Hypothalamus (tissue), 51 donors: Measurements from ENCODE around the gene SLC39A9.

ENCODE experiments used
- DNase-seq, 51 donors: peaks; one replicate each; lab custom pipeline; 2025; lab: John Stamatoyannopoulos, UW

SLC39A9 gene, protein sequence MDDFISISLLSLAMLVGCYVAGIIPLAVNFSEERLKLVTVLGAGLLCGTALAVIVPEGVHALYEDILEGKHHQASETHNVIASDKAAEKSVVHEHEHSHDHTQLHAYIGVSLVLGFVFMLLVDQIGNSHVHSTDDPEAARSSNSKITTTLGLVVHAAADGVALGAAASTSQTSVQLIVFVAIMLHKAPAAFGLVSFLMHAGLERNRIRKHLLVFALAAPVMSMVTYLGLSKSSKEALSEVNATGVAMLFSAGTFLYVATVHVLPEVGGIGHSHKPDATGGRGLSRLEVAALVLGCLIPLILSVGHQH

DNA sequence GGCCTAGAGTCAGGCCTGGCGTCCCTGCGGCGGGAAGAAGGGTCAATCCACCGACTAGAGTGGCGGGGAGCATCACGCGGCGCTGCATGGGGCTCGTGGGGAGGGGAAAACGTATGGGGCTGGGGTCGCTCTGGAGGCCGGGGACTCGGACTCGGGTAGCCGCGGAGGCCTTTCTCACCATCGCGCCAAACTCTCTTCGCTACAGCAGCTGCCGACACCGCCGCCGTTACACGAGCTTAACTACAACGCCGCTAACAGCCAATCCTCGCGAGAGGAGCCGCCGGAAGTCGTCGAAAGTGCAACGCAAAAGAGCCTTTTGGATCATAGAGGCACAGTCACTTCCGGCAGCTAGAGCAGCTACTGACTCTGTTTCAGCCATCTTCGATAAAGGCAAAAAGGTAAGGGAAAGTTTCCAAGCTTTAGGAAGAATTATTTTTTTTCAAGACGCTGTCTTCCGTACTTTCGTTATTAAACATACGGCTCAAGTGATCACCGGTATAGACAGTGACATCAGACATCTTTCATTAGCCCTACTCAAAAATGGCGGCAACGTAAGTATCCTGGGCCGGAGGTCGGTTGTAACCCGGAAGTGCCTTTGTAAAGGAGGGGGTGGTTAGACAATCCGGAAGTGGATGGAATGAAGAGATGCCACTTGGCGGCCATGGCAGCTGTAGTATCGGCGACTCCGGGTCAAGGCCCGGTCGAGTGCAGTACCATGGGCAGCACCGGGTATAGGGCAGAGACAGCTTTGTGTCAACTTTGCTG lies at the start of gene SLC39A9, which contains the start of gene ERH:
Gene SLC39A9 (plus strand): TSS at position 640 of the 765 bp plus-strand sequence. CDS start 678 bp downstream, outside the sequence.
Gene ERH (minus strand): TSS at position 247 of the 765 bp plus-strand sequence. CDS start 66 bp downstream, at position 181.
- DNase-seq: peak; percentile 55 to 99 (median 90)

DNA sequence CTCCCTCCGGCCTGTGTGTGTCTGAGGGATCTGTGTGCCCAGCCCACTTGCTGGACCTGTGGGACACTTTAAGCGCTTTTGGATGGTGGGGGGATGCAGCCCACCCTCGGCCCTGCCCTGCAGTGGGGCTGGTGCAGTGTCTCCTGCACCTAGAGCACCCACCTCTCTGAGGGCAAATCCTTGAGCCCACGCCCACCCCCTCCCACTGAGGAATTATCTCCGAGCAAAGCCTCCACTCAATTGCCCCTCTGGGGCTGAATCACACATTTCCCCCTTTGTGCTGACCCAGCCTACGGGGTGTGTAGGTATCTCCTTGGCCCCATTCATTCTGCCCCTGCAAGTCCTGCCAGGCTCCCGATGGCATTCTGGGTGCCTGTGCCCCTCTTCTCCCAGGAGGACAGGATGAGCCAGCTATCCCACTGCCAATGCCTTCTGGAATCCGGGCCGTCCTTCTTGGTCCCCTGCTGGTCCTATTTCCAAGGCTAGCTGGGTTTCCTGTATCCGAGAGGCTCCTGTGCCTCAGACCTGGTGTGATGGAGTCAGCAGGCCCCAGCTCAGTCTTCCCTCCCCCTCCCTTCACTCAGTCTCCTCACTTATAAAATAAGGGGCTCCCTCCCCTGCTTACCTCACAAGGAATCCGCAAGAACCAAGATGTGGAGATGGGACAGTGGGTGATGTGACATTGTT lies 49.3 kb upstream of the SLC39A9 start:
- no peak for DNase-seq

DNA sequence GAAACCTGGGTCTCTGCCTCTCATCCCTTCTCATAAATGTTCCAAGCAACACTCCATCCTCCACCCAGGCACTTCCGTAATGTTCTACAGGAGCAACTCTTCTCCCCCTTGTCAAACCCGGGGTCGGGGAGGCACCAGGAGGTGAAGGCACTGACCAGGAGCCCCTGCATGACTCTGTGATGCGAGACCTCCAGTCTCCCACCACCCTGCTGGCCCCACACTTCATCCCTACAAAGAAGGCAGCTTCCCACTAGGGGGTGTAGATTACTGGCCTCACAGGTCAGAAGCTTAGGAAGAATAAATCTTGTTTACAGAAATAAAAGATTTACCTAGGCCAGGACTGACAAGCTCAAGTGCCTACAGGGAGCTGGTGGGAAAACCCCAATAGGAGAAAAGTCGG lies 47.6 kb upstream of the SLC39A9 start:
- no peak for DNase-seq

DNA sequence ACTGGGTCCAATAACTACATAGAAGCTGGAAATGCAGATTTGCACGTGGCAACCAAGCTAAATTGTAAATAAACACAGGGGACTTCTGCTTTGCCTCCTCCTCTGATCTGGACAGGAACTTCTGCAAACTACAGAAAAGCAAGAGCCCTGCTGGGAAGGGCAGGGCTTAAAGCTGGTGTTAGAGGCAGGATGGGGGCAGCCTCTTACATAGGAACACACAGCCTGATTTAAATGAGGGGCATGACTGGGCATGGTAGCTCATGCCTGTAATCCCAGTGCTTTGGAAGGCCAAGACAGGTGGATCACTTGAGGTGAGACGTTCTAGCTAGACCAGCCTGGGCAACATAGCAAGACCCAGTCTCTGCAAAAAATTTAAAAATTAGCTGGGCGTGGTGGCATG lies 47.1 kb upstream of the SLC39A9 start:
- no peak for DNase-seq

DNA sequence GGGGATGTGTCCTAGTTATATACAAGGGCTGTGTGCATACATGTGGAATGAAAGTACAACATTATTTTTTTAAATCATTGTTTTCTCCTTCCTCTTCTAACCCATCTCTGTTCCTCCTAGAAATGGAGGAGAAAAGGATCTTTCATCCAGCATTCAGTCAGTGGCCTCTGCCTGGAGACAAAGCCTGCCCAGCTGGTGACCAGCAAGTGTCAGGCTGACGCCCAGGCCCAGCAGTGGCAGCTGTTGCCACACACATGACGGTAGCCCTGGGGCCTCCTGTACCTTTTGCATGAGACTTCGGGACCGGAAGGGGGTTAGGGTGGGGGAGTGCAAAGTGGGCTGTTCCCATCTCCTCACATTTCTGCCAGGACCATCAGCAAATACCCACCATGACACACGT lies 46.6 kb upstream of the SLC39A9 start:
- DNase-seq: peak in 1 of 51 donors; percentile 7

DNA sequence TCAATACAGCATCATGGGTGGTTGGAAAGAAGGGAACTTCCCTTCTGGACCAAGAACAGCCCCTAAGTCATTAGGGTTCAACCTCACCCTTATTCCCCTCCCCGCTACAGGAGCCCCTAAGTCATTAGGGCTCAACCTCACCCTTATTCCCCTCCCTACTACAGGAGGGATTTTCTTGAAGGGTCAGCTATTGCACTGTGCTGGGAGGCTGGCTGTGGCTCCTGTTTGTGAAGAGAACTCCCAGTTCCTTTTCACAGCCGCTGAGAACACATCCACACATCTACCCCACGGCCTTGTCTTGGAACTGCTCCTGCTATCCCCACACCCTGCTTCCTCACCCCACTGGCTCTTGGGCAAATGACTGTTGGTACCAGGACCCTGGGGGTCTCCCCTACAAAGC lies 45.3 kb upstream of the SLC39A9 start:
- DNase-seq: no peak

DNA sequence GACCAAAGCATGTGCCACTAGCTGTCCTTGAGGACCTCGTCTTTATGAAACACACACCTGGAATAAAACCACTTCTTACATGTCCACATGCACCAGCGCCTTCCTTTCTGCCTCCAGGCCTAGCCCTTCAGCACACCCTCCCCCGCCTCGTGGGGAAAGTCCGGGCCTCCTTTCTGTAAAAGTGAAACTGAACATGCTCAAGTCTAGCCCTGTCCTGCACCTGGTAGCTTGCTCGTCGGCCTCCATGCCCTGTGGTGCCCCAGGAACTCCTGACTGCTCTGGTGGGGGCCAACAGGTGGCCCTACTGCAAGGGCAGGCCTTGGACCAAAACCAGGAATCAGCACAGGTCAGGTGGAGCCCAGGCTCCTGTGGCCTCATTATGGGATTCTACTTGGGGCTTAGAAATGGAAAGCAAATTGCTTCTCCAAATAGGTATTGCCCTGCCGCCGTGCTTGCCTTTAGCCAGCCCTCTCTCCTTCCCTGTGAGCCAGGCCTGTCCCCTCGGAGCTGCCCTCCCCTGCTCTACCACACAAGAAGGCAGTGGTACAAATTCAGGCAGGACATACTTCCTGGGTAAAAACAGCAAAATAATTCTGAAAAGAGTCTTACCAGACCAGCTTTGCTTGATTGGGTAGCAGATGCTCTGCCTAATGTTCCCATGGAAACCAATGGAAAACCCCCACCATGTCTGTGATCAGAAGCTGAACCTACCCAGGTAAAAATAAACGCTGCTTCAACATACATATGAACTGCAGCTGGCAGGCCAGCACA lies 43.9 kb upstream of the SLC39A9 start:
- DNase-seq: peak in 2 of 51 donors; percentile 7 to 26

DNA sequence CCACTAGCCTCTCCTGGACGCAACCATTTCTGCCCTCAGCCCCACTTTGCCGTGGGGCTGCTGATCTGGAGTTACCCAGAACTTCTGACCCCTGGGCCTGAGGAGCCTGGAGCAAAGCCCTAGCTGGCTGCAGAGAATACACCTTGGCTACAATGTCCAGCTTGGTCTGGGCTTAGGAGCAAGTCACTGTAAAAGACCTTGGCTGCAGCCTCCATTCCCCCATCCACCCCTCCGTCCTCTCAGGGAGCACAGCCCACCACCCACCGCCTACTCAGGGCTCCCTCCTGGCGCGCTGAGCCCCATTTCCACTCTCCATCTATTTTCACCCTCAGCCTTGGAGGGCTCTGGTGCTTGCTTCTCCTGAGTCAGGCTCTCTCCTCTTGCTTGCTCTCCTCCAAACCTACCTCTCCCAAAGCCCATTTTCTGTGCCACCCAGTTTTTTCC lies 43.3 kb upstream of the SLC39A9 start:
- DNase-seq: no peak

DNA sequence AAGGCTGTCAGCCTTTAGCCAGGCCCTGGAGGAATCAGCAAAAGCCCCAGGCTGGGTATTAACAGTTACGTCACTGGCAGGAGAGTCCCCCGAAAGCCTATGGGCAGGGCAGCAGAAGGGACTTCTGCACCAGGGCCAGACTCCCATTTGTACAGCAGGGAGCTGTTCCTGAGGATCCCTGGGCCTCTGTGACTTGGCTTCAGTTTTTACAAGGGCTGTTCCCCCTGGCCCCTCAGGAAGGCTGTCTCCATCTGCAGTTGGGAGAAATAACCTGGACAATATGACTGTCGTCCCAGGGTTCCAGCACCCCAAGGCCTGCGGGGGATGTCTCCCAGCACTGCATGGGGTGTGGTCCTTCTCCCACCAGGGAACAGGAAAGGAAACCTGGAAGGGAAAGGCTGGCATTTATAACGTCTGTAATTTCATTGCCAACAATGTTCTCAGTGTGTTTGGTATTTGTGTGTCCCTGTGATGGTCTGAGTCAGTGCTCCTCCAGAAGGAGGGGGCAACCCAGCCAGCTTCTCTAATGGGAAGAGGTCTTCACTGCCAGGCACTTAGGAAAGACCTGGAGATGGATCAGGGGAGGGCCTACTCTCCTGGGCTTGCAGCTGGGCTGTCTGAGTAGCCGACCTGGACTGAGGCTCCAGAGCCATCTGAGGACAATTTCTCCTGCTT lies 42.7 kb upstream of the SLC39A9 start:
- DNase-seq: peak in 4 of 51 donors; percentile 23 to 44 (median 33)

DNA sequence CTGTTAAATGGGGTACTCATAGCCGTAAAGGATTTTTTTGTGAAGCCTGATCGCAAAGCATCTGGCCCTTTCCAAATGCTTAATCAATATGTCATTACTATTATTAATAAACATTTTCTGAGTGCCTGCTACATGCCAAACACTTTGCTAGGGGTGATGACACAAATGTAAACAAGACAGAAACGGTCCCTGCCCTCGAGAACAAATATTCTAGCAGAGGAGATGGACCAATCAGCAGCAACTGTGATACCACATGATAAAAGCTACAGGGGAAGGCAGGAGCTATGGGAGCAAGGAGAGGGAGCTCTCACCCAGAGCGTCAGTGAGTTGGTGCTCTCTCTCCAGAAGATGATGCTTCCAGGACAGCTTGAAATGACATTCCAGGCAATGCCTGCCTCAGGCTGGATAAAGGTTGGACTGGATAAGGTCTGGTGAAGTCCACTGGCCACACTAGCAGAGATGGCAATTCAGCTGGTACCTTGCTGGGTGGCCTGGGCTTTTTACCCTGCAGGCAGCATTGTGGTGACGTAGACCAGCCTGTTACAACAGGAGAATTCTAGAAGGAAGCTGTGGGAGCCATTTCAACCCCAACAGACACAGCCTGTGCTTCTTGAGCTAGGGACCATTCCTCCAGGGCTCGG lies 41.5 kb upstream of the SLC39A9 start:
- DNase-seq: no peak

DNA sequence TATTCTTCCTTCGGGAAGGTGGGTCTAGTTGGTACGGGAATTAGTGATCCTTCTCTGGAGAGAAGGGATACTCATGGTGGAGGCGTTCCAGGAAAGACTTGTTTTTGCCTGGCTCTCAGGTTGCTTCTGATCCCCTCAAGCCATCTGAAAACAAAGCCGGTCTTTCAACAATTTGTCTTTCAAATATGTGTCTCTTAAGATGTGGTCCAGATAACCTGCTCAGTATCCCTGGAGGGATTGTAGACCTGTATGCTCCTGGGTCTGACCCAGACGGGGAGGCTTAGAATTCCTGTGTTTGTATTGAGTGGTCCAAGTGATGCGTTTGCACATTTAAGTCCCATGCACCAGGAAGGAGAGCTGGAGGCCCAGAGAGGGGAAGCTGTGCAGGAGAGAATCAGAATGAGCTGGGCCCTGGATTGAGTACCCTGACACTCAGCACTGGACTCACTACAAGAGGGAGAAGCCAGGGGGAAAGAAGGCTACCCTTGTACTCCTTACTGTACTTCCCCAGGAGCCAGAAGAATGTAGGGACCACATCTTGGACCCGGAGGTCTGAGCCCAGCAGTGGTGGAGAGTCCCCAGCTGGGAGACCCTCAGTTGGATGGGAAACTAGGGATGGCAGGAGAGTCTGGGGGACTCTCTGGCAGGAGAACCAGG lies 40.8 kb upstream of the SLC39A9 start:
- no peak for DNase-seq

DNA sequence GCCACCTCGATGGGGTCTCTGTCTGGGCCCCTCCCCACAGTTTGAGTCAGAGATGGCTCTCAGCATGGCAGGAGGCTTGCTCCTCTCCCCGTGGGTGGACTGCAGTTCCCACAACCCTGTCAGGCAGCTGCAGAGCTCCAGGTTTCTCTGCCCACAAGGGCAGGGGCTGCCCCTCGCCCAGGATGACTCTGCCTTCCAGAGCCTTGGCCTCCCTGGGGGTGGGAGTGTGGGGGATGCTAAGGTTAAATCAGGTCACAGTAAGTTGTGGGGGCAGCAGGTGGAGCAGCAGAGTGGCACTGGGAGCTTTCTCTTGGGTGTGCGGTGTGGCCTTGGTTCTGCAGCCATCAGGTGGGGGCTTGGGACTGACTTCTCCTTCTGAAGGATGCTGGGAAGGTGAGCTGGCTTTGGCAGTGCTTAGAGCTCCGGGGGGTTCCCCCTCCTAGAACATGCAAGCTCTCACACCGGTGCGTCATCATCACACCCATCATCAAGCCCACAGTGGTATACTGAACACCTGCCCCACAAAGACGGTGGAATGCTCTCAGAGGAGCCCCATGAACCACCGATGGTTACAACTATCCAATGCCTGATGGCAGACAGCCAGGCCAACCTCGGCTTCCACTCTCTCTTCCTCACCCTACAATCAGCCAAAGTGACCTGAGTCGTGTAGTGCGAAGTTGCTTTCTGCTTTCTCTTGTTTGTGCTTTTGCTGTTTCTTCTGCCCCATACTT lies 40.1 kb upstream of the SLC39A9 start:
- peak in 1 of 51 donors; percentile 31 for DNase-seq

DNA sequence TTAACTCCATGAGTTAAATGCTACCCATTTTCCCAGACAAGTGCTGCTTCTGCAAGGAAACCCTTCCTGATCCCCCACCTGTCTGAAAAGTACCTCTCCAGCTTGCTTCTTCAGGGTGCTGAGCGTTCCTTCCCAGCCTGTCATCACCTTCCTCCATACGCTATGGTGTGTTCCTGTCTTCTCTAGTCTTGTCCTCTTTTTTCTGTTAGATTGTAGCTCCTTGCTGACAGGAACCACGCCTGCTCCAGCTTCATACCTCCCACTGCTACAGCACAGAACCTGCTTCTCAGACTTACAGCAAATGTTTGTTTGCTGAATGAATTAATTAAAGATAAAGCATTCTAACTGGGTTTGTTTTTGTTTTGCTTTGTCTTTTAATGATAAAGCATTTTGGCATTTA lies 39.5 kb upstream of the SLC39A9 start:
- DNase-seq: peak in 1 of 51 donors; percentile 19

DNA sequence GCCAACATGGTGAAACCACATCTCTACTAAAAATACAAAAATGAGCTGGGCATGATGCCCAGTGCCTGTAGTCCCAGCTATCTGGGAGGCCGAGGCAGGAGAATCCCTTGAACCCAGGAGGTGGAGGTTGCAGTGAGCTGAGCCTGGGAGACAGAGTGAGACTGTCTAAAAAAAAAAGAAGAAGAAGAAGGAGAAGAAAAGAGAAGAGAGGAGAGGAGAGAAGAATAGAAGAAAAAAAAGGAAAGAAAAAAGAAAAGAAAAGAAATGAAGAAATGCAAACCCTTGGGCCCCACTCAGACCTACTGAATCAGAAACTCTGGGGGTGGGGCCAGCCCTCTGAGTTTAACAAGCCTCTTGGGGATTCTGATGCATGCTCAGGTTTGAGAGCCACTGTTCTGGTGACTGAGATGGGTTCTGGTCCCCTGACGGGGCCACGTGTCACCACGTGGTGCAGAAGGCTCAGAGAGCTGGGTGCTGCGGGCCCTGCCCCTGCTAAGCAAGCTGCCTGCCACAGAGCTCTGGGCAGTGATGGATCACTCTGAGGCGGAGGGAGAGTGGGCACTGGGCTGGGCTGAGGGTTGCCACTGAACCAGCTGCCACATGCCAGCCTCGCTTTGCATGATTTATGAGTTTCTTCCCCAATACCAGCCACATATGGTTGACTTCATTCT lies 37.9 kb upstream of the SLC39A9 start:
- no peak for DNase-seq

DNA sequence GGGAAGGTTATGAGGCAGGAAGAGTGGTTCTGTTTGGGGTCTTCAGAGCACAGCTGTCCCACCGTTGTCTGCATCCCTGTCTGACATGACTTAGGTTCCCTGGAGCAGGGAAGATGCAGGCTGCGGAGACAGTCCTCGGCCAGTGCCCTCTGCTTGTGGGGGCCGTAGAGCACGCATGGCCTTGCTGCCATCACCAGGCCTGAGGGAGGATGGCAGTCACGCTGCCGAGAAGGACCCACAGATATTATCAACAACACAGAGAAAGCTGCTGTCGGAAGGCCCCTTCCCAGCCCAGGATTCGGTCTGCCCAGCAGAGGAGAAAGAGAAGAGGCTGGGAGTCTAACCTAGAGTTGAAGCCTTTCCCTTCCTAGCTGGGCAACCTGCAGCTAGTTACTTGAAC lies 35.4 kb upstream of the SLC39A9 start:
- DNase-seq: peak in 41 of 51 donors; percentile 6 to 70 (median 34)

DNA sequence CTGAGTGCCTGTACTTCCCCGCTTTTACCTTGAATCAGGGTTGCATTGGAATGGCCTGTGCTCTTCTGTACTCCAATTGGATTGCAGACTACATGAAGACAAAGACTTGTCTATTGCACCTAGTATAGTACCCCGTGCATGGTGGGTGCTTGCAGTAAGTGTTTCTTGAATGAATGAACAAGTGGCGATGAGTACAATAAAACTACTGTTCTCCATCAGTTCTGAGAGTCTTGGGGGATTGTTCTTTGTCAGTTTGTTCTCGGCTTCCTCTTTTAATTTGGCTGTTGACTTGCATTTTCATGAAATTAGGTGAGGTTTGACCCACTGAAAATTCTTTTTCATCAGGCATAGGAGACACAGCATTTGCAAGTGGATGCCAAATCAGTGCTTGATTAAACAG lies 34.5 kb upstream of the SLC39A9 start:
- DNase-seq: peak in 1 of 51 donors; percentile 18

DNA sequence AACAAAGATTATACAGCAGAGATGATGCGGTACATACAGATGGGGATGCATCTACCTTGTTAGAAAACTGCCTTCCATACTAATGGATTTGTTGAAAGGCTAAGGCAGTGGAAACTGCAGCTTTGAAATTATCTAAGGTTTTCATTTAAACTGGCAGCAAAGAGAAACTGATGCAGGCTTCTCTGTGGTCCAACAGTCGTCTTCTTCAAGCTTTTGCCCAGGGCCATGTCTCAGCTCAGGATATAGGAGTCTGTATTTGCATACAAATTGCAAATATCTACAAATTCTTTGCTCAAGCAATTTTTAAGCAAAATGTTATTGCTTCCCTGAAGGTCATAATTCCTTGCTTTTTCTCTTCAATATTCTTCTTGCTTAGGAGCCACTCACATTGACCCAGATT lies 34.1 kb upstream of the SLC39A9 start:
- no peak for DNase-seq

DNA sequence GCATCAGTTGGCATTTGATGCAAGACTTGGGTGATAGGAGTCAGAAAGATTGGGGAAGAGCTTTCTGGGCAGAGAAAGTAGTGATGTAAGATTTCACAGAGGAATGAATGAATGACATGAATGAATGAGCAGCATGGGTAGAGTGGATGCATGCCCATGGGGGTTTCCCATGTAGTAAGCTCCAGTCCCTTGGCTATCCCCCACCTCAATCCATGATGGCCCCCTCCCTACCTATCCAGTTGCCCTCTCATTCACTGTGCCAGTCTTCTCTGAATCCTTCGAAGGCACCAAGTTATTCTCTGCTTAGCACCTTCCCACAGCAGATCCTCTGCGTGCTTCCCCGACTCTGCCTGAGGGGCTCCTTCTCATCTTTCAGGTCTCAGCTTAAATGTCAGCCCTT lies 32.4 kb upstream of the SLC39A9 start:
- no peak for DNase-seq
